GM19324 (cell line): ENCODE measurements around the gene NEK3.
"Not testable (repeated sequence)": the region's sequence is repeated elsewhere in the genome, so short reads cannot be mapped to it uniquely, and the experiment has no call there.

ENCODE experiments used
- ATAC-seq: cut with Tn5 transposase; IDR thresholded peaks from one replicate; pipeline ENCODE4 v1.9.1; 2021; ENCODE audit warnings: mild to moderate bottlenecking, moderate library complexity; ENCODE audit not compliant: unreplicated experiment, low FRiP score

NEK3 gene, protein sequence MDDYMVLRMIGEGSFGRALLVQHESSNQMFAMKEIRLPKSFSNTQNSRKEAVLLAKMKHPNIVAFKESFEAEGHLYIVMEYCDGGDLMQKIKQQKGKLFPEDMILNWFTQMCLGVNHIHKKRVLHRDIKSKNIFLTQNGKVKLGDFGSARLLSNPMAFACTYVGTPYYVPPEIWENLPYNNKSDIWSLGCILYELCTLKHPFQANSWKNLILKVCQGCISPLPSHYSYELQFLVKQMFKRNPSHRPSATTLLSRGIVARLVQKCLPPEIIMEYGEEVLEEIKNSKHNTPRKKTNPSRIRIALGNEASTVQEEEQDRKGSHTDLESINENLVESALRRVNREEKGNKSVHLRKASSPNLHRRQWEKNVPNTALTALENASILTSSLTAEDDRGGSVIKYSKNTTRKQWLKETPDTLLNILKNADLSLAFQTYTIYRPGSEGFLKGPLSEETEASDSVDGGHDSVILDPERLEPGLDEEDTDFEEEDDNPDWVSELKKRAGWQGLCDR

GRCh38 chr13:52159159-52159982, at the start of gene NEK3:
Gene NEK3 (minus strand): TSS chr13:52159597. CDS start chr13:52156191, 3,406 bp downstream.
- ATAC-seq = peak; percentile 85

DNA sequence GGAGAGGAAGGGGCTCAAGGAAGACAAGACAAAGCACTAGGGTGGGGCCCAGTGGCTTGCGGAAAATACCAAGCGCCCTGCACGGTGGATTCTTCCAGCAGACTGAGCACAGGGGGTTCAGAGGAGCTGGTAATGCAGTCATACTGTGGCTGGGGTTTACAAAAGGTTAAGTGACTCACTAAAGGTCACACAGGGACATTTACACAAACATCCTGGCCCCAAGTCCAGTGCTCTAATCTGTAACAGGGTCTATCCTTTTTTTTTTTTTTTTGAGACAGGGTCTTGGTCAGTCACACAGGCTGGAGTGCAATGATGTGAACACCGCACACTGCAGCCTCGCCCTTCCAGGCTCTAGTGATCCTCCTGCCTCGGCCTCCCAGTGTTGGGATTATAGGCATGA, 49.0 kb upstream of the NEK3 start:
- not testable (repeated sequence) for ATAC-seq

DNA sequence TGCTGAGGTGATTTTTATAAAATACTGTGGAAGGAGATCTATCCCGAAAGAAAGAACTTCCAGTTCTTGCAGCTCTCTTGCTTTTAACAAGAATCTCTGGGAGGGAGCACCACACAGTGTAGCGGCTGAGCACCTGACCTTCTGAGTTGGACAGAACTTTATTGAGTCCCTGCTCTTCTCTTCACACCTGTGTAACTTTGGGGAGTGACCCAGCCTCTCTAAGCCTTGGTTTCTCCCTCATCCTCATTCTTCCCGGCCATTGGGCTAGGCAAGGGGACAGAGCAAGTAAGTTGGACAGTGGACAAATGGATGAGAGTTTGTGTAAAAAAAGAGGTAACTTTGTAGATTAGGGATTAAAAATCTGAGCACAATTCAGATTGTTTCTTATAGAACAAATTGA, 48.5 kb upstream of the NEK3 start:
- not testable (repeated sequence) for ATAC-seq

DNA sequence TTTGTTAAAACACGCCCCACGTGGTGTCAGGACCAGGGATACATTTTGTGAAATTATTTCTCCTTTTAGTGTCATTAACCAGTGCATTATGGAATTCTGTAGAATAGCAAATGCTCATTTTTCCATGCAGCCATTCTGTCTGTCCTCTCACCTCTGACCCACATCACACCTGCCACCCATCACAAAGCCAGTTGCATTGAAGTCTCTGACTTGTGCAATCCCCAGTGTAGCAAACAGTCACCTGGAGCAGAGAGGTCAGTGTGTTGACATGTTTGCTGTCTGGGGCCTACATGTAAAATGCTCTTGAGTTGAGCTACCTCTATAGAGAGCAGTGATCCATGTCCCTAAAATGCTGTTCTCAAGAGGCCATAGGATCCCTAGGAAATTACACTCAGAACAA, 47.9 kb upstream of the NEK3 start:
- ATAC-seq = not testable (repeated sequence)

- ATAC-seq = not testable (repeated sequence)
These were observed 45.1 kb upstream of the NEK3 start for GRCh38 chr13:52204546-52204945.

GRCh38 chr13:52203864-52204263, 44.5 kb upstream of the NEK3 start:
- ATAC-seq = not testable (repeated sequence)

- ATAC-seq = not testable (repeated sequence)
These were observed 43.1 kb upstream of the NEK3 start for GRCh38 chr13:52202506-52202905.

- not testable (repeated sequence) for ATAC-seq
These were observed 42.2 kb upstream of the NEK3 start for GRCh38 chr13:52201439-52202193.

GRCh38 chr13:52195401-52195837, 36.0 kb upstream of the NEK3 start:
- peak; percentile 56 for ATAC-seq

DNA sequence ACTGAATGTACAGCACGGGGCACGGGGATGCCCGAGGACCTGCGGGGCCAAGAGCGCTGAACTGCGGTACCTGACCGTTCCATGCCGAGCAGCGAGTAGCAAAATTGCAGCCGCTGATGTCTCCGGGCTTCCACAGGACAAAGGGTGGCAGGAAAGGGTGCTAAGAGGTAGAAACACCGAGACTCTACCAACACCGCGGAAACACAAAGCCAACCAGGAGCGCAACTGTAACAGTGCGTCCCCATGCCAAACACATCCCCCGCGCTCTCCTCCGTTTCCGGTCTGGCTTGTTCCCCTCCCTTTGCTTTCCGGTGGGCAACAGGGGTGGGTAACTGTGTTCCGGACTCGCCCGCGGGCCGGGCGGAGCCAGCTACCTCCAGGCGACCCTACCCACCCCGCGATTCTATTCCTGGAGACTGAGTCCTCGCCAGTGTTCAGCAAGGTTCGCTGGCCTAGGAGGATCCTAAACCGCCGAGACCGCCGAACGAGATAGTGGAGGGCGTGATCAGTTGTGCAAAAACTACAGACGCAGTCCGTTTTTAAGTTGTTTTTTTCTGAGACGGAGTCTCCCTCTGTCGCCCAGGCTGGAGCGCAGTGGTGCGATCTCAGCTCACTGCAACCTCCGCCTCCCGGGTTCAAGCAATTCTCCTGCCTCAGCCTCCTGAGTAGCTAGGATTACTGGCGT, 34.9 kb upstream of the NEK3 start:
- ATAC-seq = peak; percentile 84

DNA sequence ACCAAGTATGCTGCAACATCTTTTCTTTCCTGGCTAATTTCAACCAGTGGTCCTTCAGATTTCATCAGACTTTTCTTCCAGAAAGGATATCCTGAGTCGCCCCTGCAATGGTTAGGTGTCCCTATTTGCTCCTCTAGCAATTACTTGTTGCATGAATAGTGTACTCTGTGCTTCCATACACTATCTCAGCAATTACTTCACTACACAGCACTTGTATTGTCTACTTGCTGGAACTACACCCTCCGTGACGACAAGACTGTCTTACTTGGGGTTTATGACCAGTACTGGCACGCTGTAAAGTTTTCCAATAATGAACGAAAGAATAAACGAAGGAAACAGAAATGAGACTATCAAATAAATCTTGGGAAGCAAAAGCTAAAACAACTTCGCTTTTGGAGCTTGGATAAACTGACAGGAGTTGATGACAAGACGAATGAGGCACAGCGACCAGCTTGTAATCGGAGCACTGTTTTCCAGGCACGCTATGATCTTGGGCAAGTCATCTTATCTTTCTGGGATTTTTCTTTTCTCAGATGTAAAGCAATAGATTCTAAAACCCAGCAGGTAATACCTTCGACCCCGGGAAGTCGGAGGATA, 34.3 kb upstream of the NEK3 start:
- not testable (repeated sequence) for ATAC-seq

DNA sequence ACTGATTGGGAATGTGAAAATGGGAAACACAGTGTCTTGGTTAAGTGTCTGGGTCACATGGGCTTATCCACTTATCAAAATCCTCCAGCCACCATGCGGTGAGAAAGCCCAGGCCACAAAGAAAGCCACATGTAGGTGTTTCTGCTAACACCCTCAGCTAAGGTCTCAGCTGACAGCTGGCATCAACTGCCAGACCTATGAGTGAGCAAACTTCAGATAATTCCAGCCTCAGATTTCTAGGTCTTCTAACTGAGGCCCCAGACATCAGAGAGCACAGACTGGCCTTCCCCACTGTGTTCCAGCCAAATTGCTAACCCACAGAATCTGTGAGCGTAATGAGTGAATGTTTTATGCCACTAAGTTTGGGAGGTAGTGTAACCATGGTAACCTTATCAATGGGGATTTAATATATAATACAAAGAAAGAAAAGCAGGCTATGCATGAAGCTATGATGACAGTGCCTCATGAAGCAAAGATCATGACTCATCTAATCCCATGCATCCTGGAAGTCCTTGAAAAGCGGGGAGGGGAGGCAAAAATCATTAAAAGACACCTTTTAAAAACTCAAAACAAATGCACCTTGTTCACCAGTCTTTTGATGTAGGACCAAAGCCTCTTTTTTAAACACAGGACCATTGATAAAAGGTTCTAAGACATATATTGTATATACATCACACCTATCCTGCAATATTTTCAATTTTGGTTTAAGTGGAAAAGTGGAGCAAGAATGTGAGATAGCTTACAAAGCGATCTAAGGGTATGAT, 28.2 kb upstream of the NEK3 start:
- not testable (repeated sequence) for ATAC-seq

DNA sequence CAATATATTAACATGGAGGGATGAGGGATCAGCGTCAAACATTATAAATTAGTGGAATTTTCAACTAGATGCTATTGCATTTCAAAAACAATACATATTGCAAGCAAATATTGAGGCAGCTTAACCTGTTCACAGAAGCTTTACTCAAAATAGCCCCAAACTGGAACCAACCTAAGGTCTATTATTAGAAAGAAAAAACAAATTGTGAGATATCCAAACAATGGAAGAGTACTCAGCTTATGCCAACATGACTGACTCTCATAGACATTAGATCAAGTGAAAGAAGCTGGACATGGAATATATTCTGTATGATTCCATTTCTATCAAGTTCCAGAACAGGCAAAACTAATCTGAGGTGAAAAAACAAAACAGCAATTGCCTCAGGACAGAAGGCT, 27.6 kb upstream of the NEK3 start:
- no peak for ATAC-seq

DNA sequence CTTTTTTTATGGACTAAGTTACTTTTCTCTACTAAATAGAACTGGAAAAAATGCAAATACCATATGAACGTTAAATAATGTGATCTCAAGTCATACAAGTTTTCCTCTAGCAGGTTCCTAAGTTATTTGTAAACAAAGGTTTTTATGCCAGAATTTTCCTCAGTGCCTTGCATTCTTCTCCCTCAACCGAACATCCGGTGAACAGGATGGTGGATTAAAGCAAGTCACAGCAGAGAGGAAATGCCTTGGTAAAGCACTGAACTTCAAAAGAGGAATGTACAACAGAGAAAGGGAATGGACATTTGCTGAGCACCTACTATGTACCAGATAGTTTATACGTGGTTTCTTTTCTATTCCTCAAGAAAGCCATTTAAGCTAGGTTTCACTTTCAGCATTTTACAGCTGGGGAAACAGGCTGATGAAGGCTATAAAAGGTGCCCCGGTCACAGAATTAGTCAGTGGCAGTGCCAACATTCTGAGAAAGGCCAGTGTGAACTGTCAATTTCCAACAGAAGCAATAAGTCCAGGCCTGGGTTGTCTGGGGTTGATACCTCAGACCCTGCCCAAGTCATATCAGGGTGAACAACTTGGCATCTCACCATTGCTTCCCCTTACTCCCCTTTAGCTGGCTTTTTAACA, 22.0 kb upstream of the NEK3 start:
- not testable (repeated sequence) for ATAC-seq

- no peak for ATAC-seq
These were observed 20.5 kb upstream of the NEK3 start for GRCh38 chr13:52179925-52180324.

DNA sequence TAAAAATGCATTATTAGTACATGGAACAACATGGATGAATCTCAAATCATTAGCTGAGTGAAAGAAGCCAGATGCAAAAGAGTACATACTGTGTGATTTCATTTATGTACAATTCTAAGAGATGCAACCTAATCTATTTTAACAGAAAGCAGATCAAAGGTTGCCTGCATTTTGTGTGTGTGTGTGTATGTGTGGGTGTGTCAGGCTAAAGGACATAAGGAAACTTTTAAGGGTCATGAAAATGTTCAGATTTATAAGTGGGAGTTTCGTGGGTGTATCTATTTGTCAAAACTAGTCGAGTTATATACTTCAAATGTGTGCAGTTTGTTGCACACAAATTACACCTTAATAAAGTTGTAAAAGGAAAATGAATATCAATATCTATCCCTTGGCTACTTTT, 17.9 kb upstream of the NEK3 start:
- ATAC-seq = no peak

GRCh38 chr13:52173970-52174369, 14.6 kb upstream of the NEK3 start:
- ATAC-seq = not testable (repeated sequence)

GRCh38 chr13:52173373-52173772, 14.0 kb upstream of the NEK3 start:
- no peak for ATAC-seq
